Body of pancreas (tissue), 4 donors: ENCODE data around the gene CENPM.

ENCODE experiments used
- POLR2A ChIP-seq, 3 donors: fragments of 450-650 bp; IDR thresholded peaks; one replicate each; pipeline ENCODE4 v1.6.1; 2016; ENCODE audit warnings: antibody characterized with exemption in 3 of 3, mild to moderate bottlenecking in 2 of 3
- TF ChIP-seq, protein P1 (sequence below), 7 experiments: fragments of 450-650 bp in 4 of 7; fragments of 200-600 bp in 3 of 7; sonication (generic) in 3 of 7; IDR thresholded peaks; one replicate each; pipeline ENCODE4 v1.5.1; 2016 to 2019; ENCODE audit warnings: antibody characterized with exemption in 7 of 7

DNA sequence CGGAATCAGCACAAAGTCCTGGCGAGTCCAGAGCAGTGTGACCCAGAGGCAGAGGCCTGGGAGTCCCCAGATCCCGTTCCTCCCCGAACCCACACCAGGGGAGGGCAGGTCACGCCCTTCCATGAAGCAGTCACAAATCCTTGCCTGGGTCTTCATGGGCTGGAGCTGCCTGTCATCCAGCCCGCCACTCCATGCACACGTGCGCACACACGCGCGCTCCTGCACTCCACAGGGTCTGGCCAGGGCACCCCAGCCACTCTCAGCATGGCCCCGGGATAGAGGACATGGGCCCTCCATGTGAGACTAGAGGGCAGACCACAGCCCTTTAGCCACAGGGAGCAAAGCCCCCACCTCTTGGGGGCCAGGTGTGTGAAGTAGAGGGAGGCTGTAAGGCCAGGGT lies 14.6 kb downstream of the CENPM start:
- TF ChIP-seq, protein P1, sequence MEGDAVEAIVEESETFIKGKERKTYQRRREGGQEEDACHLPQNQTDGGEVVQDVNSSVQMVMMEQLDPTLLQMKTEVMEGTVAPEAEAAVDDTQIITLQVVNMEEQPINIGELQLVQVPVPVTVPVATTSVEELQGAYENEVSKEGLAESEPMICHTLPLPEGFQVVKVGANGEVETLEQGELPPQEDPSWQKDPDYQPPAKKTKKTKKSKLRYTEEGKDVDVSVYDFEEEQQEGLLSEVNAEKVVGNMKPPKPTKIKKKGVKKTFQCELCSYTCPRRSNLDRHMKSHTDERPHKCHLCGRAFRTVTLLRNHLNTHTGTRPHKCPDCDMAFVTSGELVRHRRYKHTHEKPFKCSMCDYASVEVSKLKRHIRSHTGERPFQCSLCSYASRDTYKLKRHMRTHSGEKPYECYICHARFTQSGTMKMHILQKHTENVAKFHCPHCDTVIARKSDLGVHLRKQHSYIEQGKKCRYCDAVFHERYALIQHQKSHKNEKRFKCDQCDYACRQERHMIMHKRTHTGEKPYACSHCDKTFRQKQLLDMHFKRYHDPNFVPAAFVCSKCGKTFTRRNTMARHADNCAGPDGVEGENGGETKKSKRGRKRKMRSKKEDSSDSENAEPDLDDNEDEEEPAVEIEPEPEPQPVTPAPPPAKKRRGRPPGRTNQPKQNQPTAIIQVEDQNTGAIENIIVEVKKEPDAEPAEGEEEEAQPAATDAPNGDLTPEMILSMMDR (IDR thresholded peaks at IDR 0.05) = no peak
- no peak for TF ChIP-seq POLR2A (IDR thresholded peaks at IDR 0.05)
